ENCODE measurements around the gene ADCY10. TPM values are rescaled to one million over a fixed set of nuclear protein-coding genes. Genes with fewer than 3 reads are reported as not detected.

The ADCY10 gene
- total and polyA plus RNA-seq, 2 experiments from 2014 or later = not detected

DNA sequence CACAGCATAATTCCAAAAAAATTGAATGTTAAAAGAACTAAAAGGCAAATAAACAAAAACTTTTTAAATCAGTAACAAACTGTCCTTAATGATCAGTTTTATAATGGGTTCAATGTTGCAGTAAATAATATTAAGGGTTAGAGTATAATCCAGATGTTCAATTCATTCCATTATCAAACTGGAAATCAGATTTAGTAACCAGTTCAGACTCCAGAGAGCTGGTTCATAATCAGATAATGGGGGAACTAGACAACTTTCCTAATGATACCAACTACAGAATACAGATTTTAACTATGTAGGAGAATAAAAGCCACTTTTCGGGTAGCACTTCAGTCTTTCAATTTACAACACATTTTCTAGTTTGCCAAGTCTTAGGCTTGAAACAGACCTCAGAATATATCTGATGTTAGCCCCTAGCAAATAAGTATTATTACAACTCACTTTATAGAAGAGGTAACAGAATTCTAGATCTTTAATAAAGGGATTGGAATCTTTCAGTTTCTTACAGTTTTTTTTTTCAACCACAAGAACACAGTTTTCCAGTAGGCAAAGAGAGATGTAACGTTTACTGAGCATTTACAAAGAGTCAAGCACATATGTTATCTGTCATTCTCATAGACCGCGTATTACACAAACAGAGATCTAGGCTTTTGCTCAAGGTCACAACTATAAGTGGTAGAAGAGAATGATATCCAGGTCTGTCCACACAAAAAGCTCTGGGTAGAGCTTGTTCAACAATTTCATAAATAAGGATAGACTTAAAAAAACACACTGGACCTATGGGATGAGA lies 20.7 kb upstream of the ADCY10 start:
- Mint-ChIP-seq H3K36me3 (ENCODE audit: low read depth) (peaks cover 3% of the 10 kb centered on the region; the same call in 1 of the 3 replicates), H3K27me3 (ENCODE audit: insufficient read depth, low read depth, poor library complexity) (peaks cover 14% of the 10 kb centered on the region), H3K4me1 (peaks cover 15% of the 10 kb centered on the region), H3K27ac (peak overlapping the region; percentile 61; the same call in 1 of the 2 replicates), H3K9me3 (no peaks in the 10 kb centered on the region; the same call in 2 of the 3 replicates), H3K4me3 (peak overlapping the region; percentile 84)
- Histone ChIP-seq H3K4me3 (peak overlapping the region; percentile 55), H3F3A (replicated peaks; ENCODE audit: low read depth) (0 out of 2 replicates have a peak, but pooled peaks cover 3% of the 10 kb centered on the region), H4K20me1 (replicated peaks; ENCODE audit: insufficient read depth) (no peaks in the 10 kb centered on the region), H3K4me2 (peak overlapping the region; percentile 93), H3K27ac (ENCODE audit: low read depth) (peak overlapping the region; percentile 50; the same call in 1 of the 2 replicates), H3K36me3 (ENCODE audit: insufficient read depth) (no peaks in the 10 kb centered on the region), H3K9me2 (ENCODE audit: insufficient read depth) (no peaks in the 10 kb centered on the region), H3K4me1 (ENCODE audit: insufficient read depth) (peaks cover 25% of the 10 kb centered on the region), H3K27me3 (ENCODE audit: insufficient read depth) (no peaks in the 10 kb centered on the region), H3K79me2 (replicated peaks; ENCODE audit: insufficient read depth) (peaks cover 59% of the 10 kb centered on the region), H2AFZ (no peak overlapping the region; the same call in 1 of the 2 replicates)
- no peak for TF ChIP-seq EZH2phosphoT487 (IDR thresholded peaks at IDR 0.05; ENCODE audit: unreplicated experiment)
- TF ChIP-seq CREB1 (CRISPR knock-in tag; IDR thresholded peaks at IDR 0.05; ENCODE audit: low read depth) = no peak
- no peak for TF ChIP-seq STAT1 (IDR thresholded peaks at IDR 0.05; ENCODE audit: unreplicated experiment)
- no peak for TF ChIP-seq NANOG (IDR thresholded peaks at IDR 0.05; ENCODE audit: borderline replicate concordance)
- no peak for TF ChIP-seq POLR2AphosphoS5 (IDR thresholded peaks at IDR 0.05; ENCODE audit: low read depth)
- TF ChIP-seq JUNB (IDR thresholded peaks at IDR 0.05; ENCODE audit: unreplicated experiment) = no peak
- DNase-seq (ENCODE audit: low spot score) (no peak), ATAC-seq (no peak)

DNA sequence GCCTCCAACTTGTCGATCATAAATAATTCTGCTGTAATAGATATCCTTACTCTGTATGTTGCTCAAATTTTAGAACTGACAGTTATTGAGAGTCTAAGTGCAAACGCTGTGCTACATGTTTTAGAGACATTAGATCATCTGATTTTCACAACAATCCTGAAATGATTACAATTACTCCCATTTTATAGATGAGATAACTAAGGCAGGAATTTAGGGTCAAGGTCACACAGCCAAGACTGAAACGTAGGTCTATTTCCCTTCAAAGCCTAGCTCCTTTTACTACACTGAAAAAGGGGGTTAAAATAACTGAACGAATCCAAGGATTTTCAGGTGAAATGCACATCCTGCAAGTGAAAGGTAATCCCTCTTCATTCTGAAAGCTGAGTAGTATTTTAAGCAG lies 19.9 kb upstream of the ADCY10 start:
- H3K4me3 ChIP-seq = no peak overlapping the region
- Mint-ChIP-seq H3K9me3 (no peaks in the 10 kb centered on the region; the same call in 2 of the 3 replicates), H3K27me3 (ENCODE audit: insufficient read depth, low read depth, poor library complexity) (peaks cover 14% of the 10 kb centered on the region), H3K4me1 (peaks cover 15% of the 10 kb centered on the region), H3K36me3 (ENCODE audit: low read depth) (peaks cover 3% of the 10 kb centered on the region; the same call in 1 of the 3 replicates), H3K4me3 (no peak overlapping the region), H3K27ac (no peak overlapping the region)
- no peaks in the 10 kb centered on the region for H3K36me3 ChIP-seq (ENCODE audit: insufficient read depth)
- peaks cover 56% of the 10 kb centered on the region for H3K79me2 ChIP-seq (replicated peaks; ENCODE audit: insufficient read depth)
- no peak overlapping the region for H2AFZ ChIP-seq
- no peak for DNase-seq (ENCODE audit: low spot score)
- no peak overlapping the region for H3K27ac ChIP-seq (ENCODE audit: low read depth)
- TF ChIP-seq ZNF331 (CRISPR knock-in tag; IDR thresholded peaks at IDR 0.05; ENCODE audit: low read depth) (no peak), ETS1 (IDR thresholded peaks at IDR 0.05) (no peak), POLR2AphosphoS5 (IDR thresholded peaks at IDR 0.05; ENCODE audit: low read depth) (no peak), EZH2phosphoT487 (IDR thresholded peaks at IDR 0.05; ENCODE audit: unreplicated experiment) (no peak)
- peaks cover 26% of the 10 kb centered on the region for H3K4me1 ChIP-seq (ENCODE audit: insufficient read depth)
- no peak for ATAC-seq
- H3F3A ChIP-seq (replicated peaks; ENCODE audit: low read depth) = 0 out of 2 replicates have a peak, but pooled peaks cover 3% of the 10 kb centered on the region
- no peaks in the 10 kb centered on the region for H3K9me2 ChIP-seq (ENCODE audit: insufficient read depth)
- H4K20me1 ChIP-seq (replicated peaks; ENCODE audit: insufficient read depth) = no peaks in the 10 kb centered on the region
- peak overlapping the region; percentile 93; the same call in 1 of the 2 replicates for H3K4me2 ChIP-seq
- no peaks in the 10 kb centered on the region for H3K27me3 ChIP-seq (ENCODE audit: insufficient read depth)

DNA sequence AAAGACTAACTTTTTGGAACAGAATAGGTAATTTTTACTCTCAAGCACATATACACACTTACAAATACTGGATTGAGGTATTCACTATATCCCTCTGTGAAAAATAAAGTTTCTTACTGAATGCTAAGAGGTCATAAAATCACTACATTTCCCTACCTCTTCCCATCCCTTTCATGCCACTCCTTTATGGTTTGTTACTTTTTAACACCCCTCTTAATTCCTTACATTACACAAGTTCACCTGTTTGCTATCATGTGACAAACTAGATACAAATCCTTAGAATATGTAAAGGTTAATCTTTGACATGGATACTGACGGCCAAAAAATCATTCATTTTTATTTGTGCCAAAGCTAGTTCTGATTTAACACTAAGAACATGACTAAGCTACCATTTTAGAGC lies 15.8 kb upstream of the ADCY10 start:
- H3F3A ChIP-seq (replicated peaks; ENCODE audit: low read depth) = no peaks in the 10 kb centered on the region
- H3K4me3 ChIP-seq = no peak overlapping the region
- Mint-ChIP-seq H3K27me3 (ENCODE audit: insufficient read depth, low read depth, poor library complexity) (peaks cover 3% of the 10 kb centered on the region), H3K36me3 (ENCODE audit: low read depth) (no peaks in the 10 kb centered on the region), H3K4me3 (no peak overlapping the region), H3K27ac (no peak overlapping the region), H3K4me1 (peaks cover 14% of the 10 kb centered on the region; the same call in 2 of the 3 replicates), H3K9me3 (no peaks in the 10 kb centered on the region; the same call in 2 of the 3 replicates)
- H3K4me2 ChIP-seq = no peak overlapping the region
- DNase-seq (ENCODE audit: low spot score) (no peak), ATAC-seq (no peak)
- H3K27ac ChIP-seq (ENCODE audit: low read depth) = no peak overlapping the region
- H3K27me3 ChIP-seq (ENCODE audit: insufficient read depth) = no peaks in the 10 kb centered on the region
- H3K9me2 ChIP-seq (ENCODE audit: insufficient read depth) = no peaks in the 10 kb centered on the region
- H3K4me1 ChIP-seq (ENCODE audit: insufficient read depth) = peaks cover 41% of the 10 kb centered on the region
- H2AFZ ChIP-seq = no peak overlapping the region
- H3K79me2 ChIP-seq (replicated peaks; ENCODE audit: insufficient read depth) = peaks cover 41% of the 10 kb centered on the region
- no peaks in the 10 kb centered on the region for H3K36me3 ChIP-seq (ENCODE audit: insufficient read depth)
- no peaks in the 10 kb centered on the region for H4K20me1 ChIP-seq (replicated peaks; ENCODE audit: insufficient read depth)
- TF ChIP-seq EZH2 (IDR thresholded peaks at IDR 0.05; ENCODE audit: low read depth, unreplicated experiment) = no peak
- no peak for TF ChIP-seq JUNB (IDR thresholded peaks at IDR 0.05; ENCODE audit: unreplicated experiment)
- no peak for TF ChIP-seq ZNF331 (CRISPR knock-in tag; IDR thresholded peaks at IDR 0.05; ENCODE audit: low read depth)

All from GM23338 (cell line).